ENCODE data around the gene TUBGCP2. TPM values are rescaled to one million over a fixed set of nuclear protein-coding genes. Genes with fewer than 3 reads are reported as not detected.

TUBGCP2 gene
- total and polyA plus RNA-seq, 3 donors from 2014 or later: 76.0 to 101 (median 84.3) TPM

DNA sequence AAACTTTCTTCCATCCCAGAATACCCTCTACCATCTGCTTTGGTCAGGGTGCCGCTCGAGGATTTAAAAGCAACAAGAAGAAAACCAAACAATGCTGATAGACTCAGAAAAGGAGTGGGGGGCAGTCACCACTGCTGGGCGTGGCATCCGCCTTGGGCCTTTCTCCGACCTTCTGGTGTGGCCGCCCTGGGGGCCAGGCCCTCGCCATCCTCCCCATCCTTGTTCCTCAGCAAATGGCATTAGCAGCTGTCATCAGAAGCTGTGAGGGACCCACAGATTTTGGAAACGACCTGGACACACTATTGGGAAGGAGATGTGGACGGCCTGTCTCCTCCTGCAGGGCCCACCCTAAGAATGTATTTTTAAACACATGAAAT is 4.1 kb upstream of the TUBGCP2 start:
- WGBS, 2 donors: 89 to 95% methylated on average over 9 of the region's 9 CpGs
- Histone ChIP-seq H3K27ac (no peak overlapping the region), H3K27me3 (no peaks in the 10 kb centered on the region), H3K4me3 (no peak overlapping the region), H3K9me3 (no peaks in the 10 kb centered on the region), H3K36me3 (ENCODE audit: low read depth, missing control alignments) (no peaks in the 10 kb centered on the region), H3K4me1 (peaks cover 4% of the 10 kb centered on the region)
- intact Hi-C loops (cut with DNase I; ENCODE audit: low total_unique reads): no loop called here
- TF ChIP-seq POLR2A (IDR thresholded peaks at IDR 0.05): no peak
- TF ChIP-seq, protein P1, sequence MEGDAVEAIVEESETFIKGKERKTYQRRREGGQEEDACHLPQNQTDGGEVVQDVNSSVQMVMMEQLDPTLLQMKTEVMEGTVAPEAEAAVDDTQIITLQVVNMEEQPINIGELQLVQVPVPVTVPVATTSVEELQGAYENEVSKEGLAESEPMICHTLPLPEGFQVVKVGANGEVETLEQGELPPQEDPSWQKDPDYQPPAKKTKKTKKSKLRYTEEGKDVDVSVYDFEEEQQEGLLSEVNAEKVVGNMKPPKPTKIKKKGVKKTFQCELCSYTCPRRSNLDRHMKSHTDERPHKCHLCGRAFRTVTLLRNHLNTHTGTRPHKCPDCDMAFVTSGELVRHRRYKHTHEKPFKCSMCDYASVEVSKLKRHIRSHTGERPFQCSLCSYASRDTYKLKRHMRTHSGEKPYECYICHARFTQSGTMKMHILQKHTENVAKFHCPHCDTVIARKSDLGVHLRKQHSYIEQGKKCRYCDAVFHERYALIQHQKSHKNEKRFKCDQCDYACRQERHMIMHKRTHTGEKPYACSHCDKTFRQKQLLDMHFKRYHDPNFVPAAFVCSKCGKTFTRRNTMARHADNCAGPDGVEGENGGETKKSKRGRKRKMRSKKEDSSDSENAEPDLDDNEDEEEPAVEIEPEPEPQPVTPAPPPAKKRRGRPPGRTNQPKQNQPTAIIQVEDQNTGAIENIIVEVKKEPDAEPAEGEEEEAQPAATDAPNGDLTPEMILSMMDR (IDR thresholded peaks at IDR 0.05): no peak
- no peak for DNase-seq

DNA sequence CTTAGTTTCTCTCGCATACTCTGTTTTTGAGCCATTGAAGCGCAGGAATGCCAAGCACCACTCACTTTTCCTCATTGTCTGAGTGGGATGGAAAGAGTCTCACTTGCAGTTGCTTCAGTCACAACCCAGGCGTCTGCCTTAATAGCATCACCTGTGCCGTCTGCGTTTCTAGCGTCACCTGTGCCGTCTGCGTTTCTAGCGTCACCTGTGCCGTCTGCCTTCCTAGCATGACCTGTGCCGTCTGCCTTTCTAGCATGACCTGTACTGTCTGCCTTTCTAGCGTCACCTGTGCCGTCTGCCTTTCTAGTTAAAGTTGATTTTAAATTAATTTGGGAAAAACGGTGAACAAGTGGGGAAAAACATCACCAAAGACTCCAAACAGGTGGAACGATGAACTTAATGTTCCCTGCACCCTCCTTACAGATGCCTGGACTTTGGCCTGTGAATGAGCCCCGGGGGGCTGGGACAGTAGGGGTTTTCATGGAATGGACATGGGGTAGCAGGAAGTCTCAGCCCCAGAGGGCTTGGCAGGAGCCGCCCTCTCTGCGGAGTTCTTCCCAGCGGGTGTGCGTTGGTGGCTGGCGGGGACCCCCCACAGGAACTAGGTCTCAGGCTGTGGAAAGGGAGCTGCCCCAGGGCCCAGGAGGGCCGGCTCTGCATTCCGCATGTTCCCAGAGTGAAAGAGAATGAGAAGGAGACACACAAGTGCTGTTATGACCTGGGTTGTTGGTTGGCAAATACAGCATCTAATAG is 3.5 kb upstream of the TUBGCP2 start:
- no peaks in the 10 kb centered on the region for H3K27me3 ChIP-seq
- WGBS, 2 donors: 93 to 97% methylated on average over 23 of the region's 23 CpGs
- no peak overlapping the region for H3K4me3 ChIP-seq
- H3K27ac ChIP-seq: no peak overlapping the region
- H3K9me3 ChIP-seq: no peaks in the 10 kb centered on the region
- no peak for TF ChIP-seq POLR2A (IDR thresholded peaks at IDR 0.05)
- TF ChIP-seq, protein P1 (IDR thresholded peaks at IDR 0.05): no peak
- peaks cover 9% of the 10 kb centered on the region for H3K4me1 ChIP-seq
- DNase-seq: no peak
- no peaks in the 10 kb centered on the region for H3K36me3 ChIP-seq (ENCODE audit: low read depth, missing control alignments)
- intact Hi-C loops (cut with DNase I; ENCODE audit: low total_unique reads): no loop called here

DNA sequence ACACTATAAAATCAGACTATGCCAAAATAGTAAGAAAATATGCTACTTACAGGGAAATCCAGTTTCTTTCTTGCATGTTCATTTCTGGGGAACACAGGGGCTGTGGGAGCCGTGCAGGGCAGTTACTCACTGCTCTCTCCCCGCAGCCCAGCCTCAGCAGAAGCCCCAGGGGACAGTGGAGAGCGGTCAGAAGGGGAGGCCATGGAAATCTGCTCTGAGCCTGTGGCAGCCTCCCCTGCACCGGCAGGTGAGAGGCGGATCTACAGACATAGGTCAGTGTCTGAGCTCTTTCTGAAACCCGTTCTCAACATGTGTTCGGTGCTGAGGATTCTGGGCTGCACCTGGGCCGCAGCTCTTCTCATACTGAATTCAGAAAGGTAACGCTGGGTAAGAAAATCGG is 2.9 kb upstream of the TUBGCP2 start:
- TF ChIP-seq, protein P1 (IDR thresholded peaks at IDR 0.05): no peak
- no peak for TF ChIP-seq POLR2A (IDR thresholded peaks at IDR 0.05)
- intact Hi-C loops (cut with DNase I; ENCODE audit: low total_unique reads): no loop called here
- Histone ChIP-seq H3K27ac (no peak overlapping the region), H3K36me3 (ENCODE audit: low read depth, missing control alignments) (no peaks in the 10 kb centered on the region), H3K4me1 (peaks cover 16% of the 10 kb centered on the region), H3K27me3 (no peaks in the 10 kb centered on the region), H3K4me3 (no peak overlapping the region), H3K9me3 (no peaks in the 10 kb centered on the region)
- WGBS, 2 donors: 89 to 93% methylated on average over 10 of the region's 10 CpGs
- no peak for DNase-seq

DNA sequence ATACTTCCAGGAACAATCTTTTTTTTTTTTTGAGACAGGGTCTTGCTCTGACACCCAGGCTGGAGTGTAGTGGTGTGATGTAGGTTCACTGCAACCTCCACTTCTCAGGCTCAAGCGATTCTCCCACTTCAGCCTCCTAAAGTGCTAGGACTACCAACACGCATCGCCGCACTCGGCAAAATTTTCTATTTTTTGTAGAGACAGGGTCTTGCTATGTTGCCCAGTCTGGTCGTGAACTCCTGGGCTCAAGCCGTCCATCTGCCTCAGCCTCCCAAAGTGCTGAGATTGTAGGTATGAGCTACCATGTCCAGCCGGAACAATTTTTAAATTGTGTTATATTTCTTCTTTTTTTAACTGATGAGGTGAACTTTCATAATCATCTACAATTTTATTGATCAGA is 2.1 kb upstream of the TUBGCP2 start:
- H3K9me3 ChIP-seq: no peaks in the 10 kb centered on the region
- no peaks in the 10 kb centered on the region for H3K27me3 ChIP-seq
- 95 to 98% methylated on average over 8 of the region's 8 CpGs for WGBS, 2 donors
- intact Hi-C loops (cut with DNase I; ENCODE audit: low total_unique reads): no loop called here
- H3K4me3 ChIP-seq: no peak overlapping the region
- H3K27ac ChIP-seq: no peak overlapping the region
- H3K4me1 ChIP-seq: peaks cover 17% of the 10 kb centered on the region
- TF ChIP-seq POLR2A (IDR thresholded peaks at IDR 0.05): no peak
- H3K36me3 ChIP-seq (ENCODE audit: low read depth, missing control alignments): no peaks in the 10 kb centered on the region
- DNase-seq: no peak

DNA sequence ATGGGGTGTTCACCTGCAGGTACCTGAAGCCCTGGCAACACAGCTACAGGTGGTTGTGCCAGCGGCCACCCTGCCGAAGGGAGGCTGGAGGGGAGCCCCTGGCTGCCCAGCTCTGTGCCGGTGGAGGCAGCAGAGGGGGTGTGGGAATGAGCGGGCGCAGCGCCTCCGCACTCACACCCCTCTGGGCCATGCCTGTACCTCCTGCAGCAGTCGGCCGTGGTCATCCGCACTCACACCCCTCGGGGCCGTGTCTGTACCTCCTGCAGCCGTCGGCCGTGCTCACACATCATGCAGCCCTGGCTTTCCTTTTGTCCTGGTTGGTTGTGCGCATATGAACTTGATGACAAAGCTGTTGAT is 1.7 kb upstream of the TUBGCP2 start:
- H3K9me3 ChIP-seq: no peaks in the 10 kb centered on the region
- no peaks in the 10 kb centered on the region for H3K36me3 ChIP-seq (ENCODE audit: low read depth, missing control alignments)
- 89 to 96% methylated on average over 11 to 16 of the region's 16 CpGs for WGBS, 2 donors
- H3K27me3 ChIP-seq: no peaks in the 10 kb centered on the region
- DNase-seq: no peak
- no peak overlapping the region for H3K4me3 ChIP-seq
- H3K27ac ChIP-seq: no peak overlapping the region
- intact Hi-C loops (cut with DNase I; ENCODE audit: low total_unique reads): no loop called here
- TF ChIP-seq, protein P1 (IDR thresholded peaks at IDR 0.05): no peak
- no peak for TF ChIP-seq POLR2A (IDR thresholded peaks at IDR 0.05)
- peaks cover 17% of the 10 kb centered on the region for H3K4me1 ChIP-seq

All from testis (tissue), 3 donors.